ENCODE measurements around the gene ACBD6. TPM values are rescaled to one million over a fixed set of nuclear protein-coding genes. Genes with fewer than 3 reads are reported as not detected.

The ACBD6 gene
- total RNA-seq, 2 donors from 2014 or later, result 43.2 to 54.5 TPM

DNA sequence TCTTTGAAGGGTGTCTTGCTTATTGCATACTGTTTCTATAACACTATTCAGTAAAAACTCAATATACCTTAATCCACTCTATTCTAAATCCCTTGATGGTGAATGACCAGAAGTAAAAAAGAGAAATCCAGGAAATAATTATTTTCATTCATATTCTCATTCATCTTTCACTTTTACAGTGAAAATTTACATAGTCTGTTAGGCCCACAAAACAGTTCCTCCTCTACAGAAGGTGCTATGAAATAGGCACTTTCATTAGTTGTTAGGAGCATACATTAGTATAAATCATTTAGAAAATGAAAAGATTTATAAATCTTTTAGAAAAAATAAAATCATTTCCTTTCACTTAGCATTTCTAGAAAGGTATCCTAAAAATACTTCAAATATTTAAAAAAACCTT, 157.2 kb downstream of the ACBD6 start:
- no peak overlapping the region for H3K4me3 ChIP-seq (ENCODE audit: low read length)
- H3K4me3 Mint-ChIP-seq, result no peak overlapping the region
- H3K9me3 ChIP-seq (ENCODE audit: control insufficient read depth, low read length), result no peaks in the 10 kb centered on the region
- peaks cover 3% of the 10 kb centered on the region for H3K4me1 ChIP-seq (ENCODE audit: control insufficient read depth, insufficient read depth, low read length)
- H3K27me3 Mint-ChIP-seq (ENCODE audit: insufficient read depth), result no peaks in the 10 kb centered on the region
- peaks cover 1% of the 10 kb centered on the region for H3K9me3 Mint-ChIP-seq
- no peaks in the 10 kb centered on the region for H3K27me3 ChIP-seq (ENCODE audit: control insufficient read depth, insufficient read depth, low read length, poor library complexity, severe bottlenecking)
- no peak overlapping the region for H3K27ac ChIP-seq (ENCODE audit: low read depth, low read length)
- no peak overlapping the region for H3K27ac Mint-ChIP-seq
- no peaks in the 10 kb centered on the region for H3K4me1 Mint-ChIP-seq
- no peak overlapping the region for H3K9ac ChIP-seq (ENCODE audit: extremely low read depth, low read length, poor library complexity, severe bottlenecking)
- TF ChIP-seq, protein P1, sequence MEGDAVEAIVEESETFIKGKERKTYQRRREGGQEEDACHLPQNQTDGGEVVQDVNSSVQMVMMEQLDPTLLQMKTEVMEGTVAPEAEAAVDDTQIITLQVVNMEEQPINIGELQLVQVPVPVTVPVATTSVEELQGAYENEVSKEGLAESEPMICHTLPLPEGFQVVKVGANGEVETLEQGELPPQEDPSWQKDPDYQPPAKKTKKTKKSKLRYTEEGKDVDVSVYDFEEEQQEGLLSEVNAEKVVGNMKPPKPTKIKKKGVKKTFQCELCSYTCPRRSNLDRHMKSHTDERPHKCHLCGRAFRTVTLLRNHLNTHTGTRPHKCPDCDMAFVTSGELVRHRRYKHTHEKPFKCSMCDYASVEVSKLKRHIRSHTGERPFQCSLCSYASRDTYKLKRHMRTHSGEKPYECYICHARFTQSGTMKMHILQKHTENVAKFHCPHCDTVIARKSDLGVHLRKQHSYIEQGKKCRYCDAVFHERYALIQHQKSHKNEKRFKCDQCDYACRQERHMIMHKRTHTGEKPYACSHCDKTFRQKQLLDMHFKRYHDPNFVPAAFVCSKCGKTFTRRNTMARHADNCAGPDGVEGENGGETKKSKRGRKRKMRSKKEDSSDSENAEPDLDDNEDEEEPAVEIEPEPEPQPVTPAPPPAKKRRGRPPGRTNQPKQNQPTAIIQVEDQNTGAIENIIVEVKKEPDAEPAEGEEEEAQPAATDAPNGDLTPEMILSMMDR (conservative IDR thresholded peaks at IDR 0.05), result no peak
- no peak for DNase-seq
- no peaks in the 10 kb centered on the region for H3K36me3 ChIP-seq (ENCODE audit: control insufficient read depth, insufficient read depth, low read length)
- H3K36me3 Mint-ChIP-seq (ENCODE audit: low read depth), result no peaks in the 10 kb centered on the region

DNA sequence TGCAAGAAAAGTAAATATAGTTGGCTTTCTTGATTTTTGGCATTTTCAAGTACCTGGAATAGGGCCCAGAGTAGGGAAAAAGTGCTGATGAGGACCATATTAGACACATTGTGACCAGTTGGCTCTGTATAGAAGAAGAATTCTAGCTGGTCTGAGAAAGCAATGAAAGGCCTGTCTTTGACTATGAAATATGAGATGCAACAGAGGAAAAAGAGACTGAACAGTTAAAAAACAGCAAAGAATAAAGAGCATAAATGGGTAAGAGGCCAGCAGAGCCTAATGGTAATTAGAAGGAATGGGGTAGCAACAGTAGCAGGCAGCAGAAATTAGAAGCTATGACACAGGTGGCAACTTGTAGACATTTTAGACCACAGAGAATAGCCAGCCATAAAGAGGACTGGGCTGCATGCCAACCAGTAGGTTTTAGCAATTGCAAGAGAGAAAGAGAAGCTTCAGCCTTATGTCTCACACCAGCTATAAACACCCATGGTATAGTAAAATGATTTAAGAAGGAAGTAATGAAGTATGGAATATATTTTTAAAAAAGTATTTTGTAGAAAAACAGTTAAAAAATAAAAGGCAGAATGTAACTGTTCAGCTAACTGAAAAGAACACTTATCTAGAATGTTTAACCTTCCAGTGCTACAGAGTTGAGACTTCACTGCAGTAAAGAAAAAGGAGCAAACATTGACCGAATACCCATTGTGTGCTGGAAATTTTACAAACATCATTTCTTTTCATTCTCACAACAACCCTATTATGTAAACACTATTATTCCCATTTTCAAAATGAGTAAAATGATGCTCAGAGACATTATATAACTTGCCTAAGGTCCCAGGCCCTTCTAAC, 158.2 kb downstream of the ACBD6 start:
- Histone ChIP-seq H3K27ac (ENCODE audit: low read depth, low read length) (no peak overlapping the region), H3K9ac (ENCODE audit: extremely low read depth, low read length, poor library complexity, severe bottlenecking) (no peak overlapping the region), H3K27me3 (ENCODE audit: control insufficient read depth, insufficient read depth, low read length, poor library complexity, severe bottlenecking) (no peaks in the 10 kb centered on the region), H3K4me1 (ENCODE audit: control insufficient read depth, insufficient read depth, low read length) (peaks cover 3% of the 10 kb centered on the region), H3K36me3 (ENCODE audit: control insufficient read depth, insufficient read depth, low read length) (no peaks in the 10 kb centered on the region), H3K9me3 (ENCODE audit: control insufficient read depth, low read length) (no peaks in the 10 kb centered on the region), H3K4me3 (ENCODE audit: low read length) (no peak overlapping the region)
- TF ChIP-seq, protein P1 (conservative IDR thresholded peaks at IDR 0.05), result no peak
- no peaks in the 10 kb centered on the region for H3K4me1 Mint-ChIP-seq
- no peak overlapping the region for H3K27ac Mint-ChIP-seq
- WGBS, 2 experiments (ENCODE audit: insufficient coverage in 1 of 2, insufficient read length in 1 of 2), result 95% methylated on average over 1 of the region's 1 CpG; no CpG with 5 or more reads in 1 of the 2 experiments
- no peak for DNase-seq
- no peak overlapping the region for H3K4me3 Mint-ChIP-seq
- H3K27me3 Mint-ChIP-seq (ENCODE audit: insufficient read depth), result no peaks in the 10 kb centered on the region
- no peaks in the 10 kb centered on the region for H3K9me3 Mint-ChIP-seq
- no peaks in the 10 kb centered on the region for H3K36me3 Mint-ChIP-seq (ENCODE audit: low read depth)

DNA sequence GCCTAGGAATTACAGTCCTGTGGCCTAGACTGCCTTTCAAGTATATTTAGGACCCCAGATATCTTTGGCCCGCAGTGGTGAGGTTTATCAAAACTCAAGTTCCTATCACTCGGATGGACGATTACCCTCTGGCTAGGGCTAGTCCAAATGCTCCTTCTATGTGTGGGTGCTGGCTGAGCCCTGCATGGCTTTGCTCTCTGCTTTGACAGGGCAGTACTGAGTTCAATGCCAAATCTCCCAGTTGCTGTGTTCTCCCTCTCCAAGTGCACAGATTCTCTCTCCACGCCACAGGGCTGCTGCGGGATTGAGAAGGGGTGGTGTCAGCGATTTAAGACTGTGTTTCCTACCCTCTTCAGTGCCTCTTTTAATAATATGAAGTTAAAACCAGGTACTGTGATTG, 175.3 kb downstream of the ACBD6 start:
- Mint-ChIP-seq H3K9me3 (peaks cover 7% of the 10 kb centered on the region), H3K4me3 (no peak overlapping the region), H3K36me3 (ENCODE audit: low read depth) (peaks cover 4% of the 10 kb centered on the region), H3K4me1 (no peaks in the 10 kb centered on the region), H3K27me3 (ENCODE audit: insufficient read depth) (no peaks in the 10 kb centered on the region), H3K27ac (no peak overlapping the region)
- Histone ChIP-seq H3K27ac (ENCODE audit: low read depth, low read length) (no peak overlapping the region), H3K9me3 (ENCODE audit: control insufficient read depth, low read length) (peaks cover 3% of the 10 kb centered on the region), H3K4me3 (ENCODE audit: low read length) (no peak overlapping the region), H3K4me1 (ENCODE audit: control insufficient read depth, insufficient read depth, low read length) (no peaks in the 10 kb centered on the region), H3K36me3 (ENCODE audit: control insufficient read depth, insufficient read depth, low read length) (no peaks in the 10 kb centered on the region), H3K27me3 (ENCODE audit: control insufficient read depth, insufficient read depth, low read length, poor library complexity, severe bottlenecking) (no peaks in the 10 kb centered on the region), H3K9ac (ENCODE audit: extremely low read depth, low read length, poor library complexity, severe bottlenecking) (no peak overlapping the region)
- no peak for DNase-seq
- TF ChIP-seq, protein P1 (conservative IDR thresholded peaks at IDR 0.05), result no peak
- WGBS, 2 experiments (ENCODE audit: insufficient coverage in 1 of 2, insufficient read length in 1 of 2), result 95 to 100% methylated on average over 3 to 6 of the region's 6 CpGs

Data from endodermal cell (in vitro differentiated cells).